ENCODE data around the gene LPIN1. TPM values are rescaled to one million over a fixed set of nuclear protein-coding genes. Genes with fewer than 3 reads are reported as not detected.

Gene LPIN1
- total RNA-seq, 1 experiment from 2014 or later = 11.5 TPM

GRCh38 chr2:11876889-11877288 lies 130.5 kb downstream of the LPIN1 start:
- no peaks in the 10 kb centered on the region for H3K27me3 ChIP-seq (ENCODE audit: control insufficient read depth, insufficient read depth, low read length)

More at GRCh38 chr2:11876889-11877288, 130.5 kb downstream of the LPIN1 start:
- H3K4me3 ChIP-seq (ENCODE audit: insufficient read depth, low read depth, low read length) = no peak overlapping the region
- no peak for DNase-seq
- no peaks in the 10 kb centered on the region for H3K36me3 ChIP-seq (replicated peaks; ENCODE audit: control insufficient read depth, insufficient read depth, low read length)

Other genes with a start within 250 kb of the LPIN1 start
- 16.9 and 17.3 TPM in 2 replicates for gene GREB1, start 212.6 kb upstream of the LPIN1 start, total RNA-seq (2014; rRNA removed; shearing (Covaris generic))
- gene NTSR2, start 76.4 kb upstream of the LPIN1 start, total RNA-seq (2014; rRNA removed; shearing (Covaris generic)) = not detected in 2 replicates